ENCODE data around the gene BLVRB. TPM values are rescaled to one million over a fixed set of nuclear protein-coding genes. Genes with fewer than 3 reads are reported as not detected.
A peak's percentile ranks its signal among the peaks of the same experiment; 100 is the strongest.

Gene BLVRB
- total and polyA plus RNA-seq, 9 of the 15 experiments (the other 6 are each of a cell fraction or from before 2014, with no cell fraction given): 81.1 to 749 (median 331) TPM

GRCh38 chr19:40444825-40445312 is 20.7 kb downstream of the BLVRB start (continued):
- TF ChIP-seq, protein P1, sequence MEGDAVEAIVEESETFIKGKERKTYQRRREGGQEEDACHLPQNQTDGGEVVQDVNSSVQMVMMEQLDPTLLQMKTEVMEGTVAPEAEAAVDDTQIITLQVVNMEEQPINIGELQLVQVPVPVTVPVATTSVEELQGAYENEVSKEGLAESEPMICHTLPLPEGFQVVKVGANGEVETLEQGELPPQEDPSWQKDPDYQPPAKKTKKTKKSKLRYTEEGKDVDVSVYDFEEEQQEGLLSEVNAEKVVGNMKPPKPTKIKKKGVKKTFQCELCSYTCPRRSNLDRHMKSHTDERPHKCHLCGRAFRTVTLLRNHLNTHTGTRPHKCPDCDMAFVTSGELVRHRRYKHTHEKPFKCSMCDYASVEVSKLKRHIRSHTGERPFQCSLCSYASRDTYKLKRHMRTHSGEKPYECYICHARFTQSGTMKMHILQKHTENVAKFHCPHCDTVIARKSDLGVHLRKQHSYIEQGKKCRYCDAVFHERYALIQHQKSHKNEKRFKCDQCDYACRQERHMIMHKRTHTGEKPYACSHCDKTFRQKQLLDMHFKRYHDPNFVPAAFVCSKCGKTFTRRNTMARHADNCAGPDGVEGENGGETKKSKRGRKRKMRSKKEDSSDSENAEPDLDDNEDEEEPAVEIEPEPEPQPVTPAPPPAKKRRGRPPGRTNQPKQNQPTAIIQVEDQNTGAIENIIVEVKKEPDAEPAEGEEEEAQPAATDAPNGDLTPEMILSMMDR (IDR thresholded peaks at IDR 0.05 in 2 of 3, conservative IDR thresholded peaks at IDR 0.05 in 1 of 3; ENCODE audit: insufficient read depth in 2 of 3, low read depth in 1 of 3, low read length in 3 of 3): peak; percentile 29 to 63 (median 60); a peak in 5 of 6 replicates
- TF ChIP-seq ZBTB40 (IDR thresholded peaks at IDR 0.05) (0 out of 2 replicates have a peak, but pooled peaks have one; percentile 32), ZBTB40 (CRISPR knock-in tag; IDR thresholded peaks at IDR 0.05) (no peak), KLF1 (tag; IDR thresholded peaks at IDR 0.05) (no peak), ZZZ3 (IDR thresholded peaks at IDR 0.05) (no peak), PTTG1 (tag; IDR thresholded peaks at IDR 0.05; ENCODE audit: low read depth) (no peak), MED1 (CRISPR knock-in tag; IDR thresholded peaks at IDR 0.05; ENCODE audit: borderline replicate concordance) (no peak), E2F6 (IDR thresholded peaks at IDR 0.05; ENCODE audit: borderline replicate concordance in 1 of 2, extremely low read depth in 1 of 2, insufficient read depth in 1 of 2, insufficient read length in 1 of 2, low read depth in 1 of 2, low read length in 1 of 2, poor library complexity in 1 of 2, severe bottlenecking in 1 of 2) (peak in 1 of 2 experiments; percentile 27)
- TF ChIP-seq, protein P2, sequence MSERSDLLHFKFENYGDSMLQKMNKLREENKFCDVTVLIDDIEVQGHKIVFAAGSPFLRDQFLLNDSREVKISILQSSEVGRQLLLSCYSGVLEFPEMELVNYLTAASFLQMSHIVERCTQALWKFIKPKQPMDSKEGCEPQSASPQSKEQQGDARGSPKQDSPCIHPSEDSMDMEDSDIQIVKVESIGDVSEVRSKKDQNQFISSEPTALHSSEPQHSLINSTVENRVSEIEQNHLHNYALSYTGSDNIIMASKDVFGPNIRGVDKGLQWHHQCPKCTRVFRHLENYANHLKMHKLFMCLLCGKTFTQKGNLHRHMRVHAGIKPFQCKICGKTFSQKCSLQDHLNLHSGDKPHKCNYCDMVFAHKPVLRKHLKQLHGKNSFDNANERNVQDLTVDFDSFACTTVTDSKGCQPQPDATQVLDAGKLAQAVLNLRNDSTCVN (CRISPR knock-in tag; IDR thresholded peaks at IDR 0.05): 0 out of 2 replicates have a peak, but pooled peaks have one; percentile 47
- TF ChIP-seq, protein P3, sequence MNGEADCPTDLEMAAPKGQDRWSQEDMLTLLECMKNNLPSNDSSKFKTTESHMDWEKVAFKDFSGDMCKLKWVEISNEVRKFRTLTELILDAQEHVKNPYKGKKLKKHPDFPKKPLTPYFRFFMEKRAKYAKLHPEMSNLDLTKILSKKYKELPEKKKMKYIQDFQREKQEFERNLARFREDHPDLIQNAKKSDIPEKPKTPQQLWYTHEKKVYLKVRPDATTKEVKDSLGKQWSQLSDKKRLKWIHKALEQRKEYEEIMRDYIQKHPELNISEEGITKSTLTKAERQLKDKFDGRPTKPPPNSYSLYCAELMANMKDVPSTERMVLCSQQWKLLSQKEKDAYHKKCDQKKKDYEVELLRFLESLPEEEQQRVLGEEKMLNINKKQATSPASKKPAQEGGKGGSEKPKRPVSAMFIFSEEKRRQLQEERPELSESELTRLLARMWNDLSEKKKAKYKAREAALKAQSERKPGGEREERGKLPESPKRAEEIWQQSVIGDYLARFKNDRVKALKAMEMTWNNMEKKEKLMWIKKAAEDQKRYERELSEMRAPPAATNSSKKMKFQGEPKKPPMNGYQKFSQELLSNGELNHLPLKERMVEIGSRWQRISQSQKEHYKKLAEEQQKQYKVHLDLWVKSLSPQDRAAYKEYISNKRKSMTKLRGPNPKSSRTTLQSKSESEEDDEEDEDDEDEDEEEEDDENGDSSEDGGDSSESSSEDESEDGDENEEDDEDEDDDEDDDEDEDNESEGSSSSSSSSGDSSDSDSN (IDR thresholded peaks at IDR 0.05; ENCODE audit: borderline replicate concordance in 1 of 2, low read depth in 2 of 2, low read length in 2 of 2): no peak

All from K562 (cell line).